Mesenchymal stem cell (in vitro differentiated cells and primary cell): ENCODE results near the gene KXD1.
A peak's percentile ranks its signal among the peaks of the same experiment; 100 is the strongest.
"Not testable (repeated sequence)": the region's sequence is repeated elsewhere in the genome, so short reads cannot be mapped to it uniquely, and the experiment has no call there.

Experiments
- DNase-seq: peaks from one replicate; pipeline ENCODE4 v3.0.0-alpha.2; 2013
- H2AFZ ChIP-seq: one replicate; pipeline ENCODE4 v1.6.1; 2013; ENCODE audit warnings: low read depth, mild to moderate bottlenecking, control low read depth, inconsistent platforms, low read length, moderate library complexity
- H2AK5ac ChIP-seq: 2 replicates; pipeline ENCODE4 v1.6.1; 2013; ENCODE audit warnings: low read length, moderate library complexity, mild to moderate bottlenecking, inconsistent platforms; ENCODE audit not compliant: severe bottlenecking
- H2BK120ac ChIP-seq: one replicate; pipeline ENCODE4 v1.6.1; 2013; ENCODE audit warnings: low read depth, mild to moderate bottlenecking, inconsistent platforms, low read length, moderate library complexity
- H2BK12ac ChIP-seq, 2 experiments: one replicate each; pipeline ENCODE4 v1.6.1; 2013; ENCODE audit warnings: inconsistent platforms in 2 of 2, low read length in 2 of 2, mild to moderate bottlenecking in 2 of 2, moderate library complexity in 2 of 2, control low read depth in 1 of 2
- H2BK15ac ChIP-seq: one replicate; pipeline ENCODE4 v1.6.1; 2013; ENCODE audit warnings: mild to moderate bottlenecking, low read depth, inconsistent platforms; ENCODE audit not compliant: poor library complexity, severe bottlenecking
- H2BK5ac ChIP-seq: 2 replicates; pipeline ENCODE4 v1.6.1; 2013; ENCODE audit warnings: low read depth, mild to moderate bottlenecking, low read length, control low read depth, inconsistent platforms; ENCODE audit not compliant: poor library complexity, severe bottlenecking
- H3K14ac ChIP-seq, 2 experiments: one replicate each; pipeline ENCODE4 v1.6.1; 2013; ENCODE audit warnings: inconsistent platforms in 2 of 2, low read length in 2 of 2, control low read depth in 1 of 2, mild to moderate bottlenecking in 1 of 2, moderate library complexity in 1 of 2
- H3K18ac ChIP-seq, 2 experiments: one replicate each; pipeline ENCODE4 v1.6.1; 2013; ENCODE audit warnings: inconsistent platforms in 2 of 2, low read length in 2 of 2, control low read depth in 1 of 2, low read depth in 1 of 2, mild to moderate bottlenecking in 1 of 2
- H3K23ac ChIP-seq, 2 experiments: one replicate each; pipeline ENCODE4 v1.6.1; 2013; ENCODE audit warnings: inconsistent platforms in 2 of 2, low read length in 2 of 2, mild to moderate bottlenecking in 2 of 2, moderate library complexity in 2 of 2, control low read depth in 1 of 2
- H3K27ac ChIP-seq: 2 replicates; pipeline ENCODE4 v1.5.1; 2013; ENCODE audit warnings: mild to moderate bottlenecking, moderate library complexity, low read length, control low read depth, inconsistent platforms; ENCODE audit not compliant: poor library complexity, severe bottlenecking
- H3K27me3 ChIP-seq, 2 experiments: 2 replicates each; pipeline versions ENCODE4 v1.6.1 to v1.7.0; 2013; ENCODE audit warnings: low read length in 2 of 2, mild to moderate bottlenecking in 2 of 2, moderate library complexity in 2 of 2, control low read depth in 1 of 2, inconsistent platforms in 1 of 2; ENCODE audit not compliant: control insufficient read depth in 1 of 2, insufficient read depth in 1 of 2
- H3K36me3 ChIP-seq, 2 experiments: 2 replicates each; pipeline versions ENCODE4 v1.6.1 to v1.7.0; 2013; ENCODE audit warnings: low read length in 2 of 2, control low read depth in 1 of 2, inconsistent platforms in 1 of 2, low read depth in 1 of 2, mild to moderate bottlenecking in 1 of 2; ENCODE audit not compliant: insufficient read depth in 2 of 2, control insufficient read depth in 1 of 2
- H3K4ac ChIP-seq, 2 experiments: one replicate each; pipeline ENCODE4 v1.6.1; 2013; ENCODE audit warnings: inconsistent platforms in 2 of 2, low read length in 2 of 2, mild to moderate bottlenecking in 2 of 2, moderate library complexity in 2 of 2, control low read depth in 1 of 2, low read depth in 1 of 2
- H3K4me1 ChIP-seq: 2 replicates; pipeline ENCODE4 v1.6.1; 2013; ENCODE audit warnings: low read depth, low read length, control low read depth; ENCODE audit not compliant: control insufficient read depth, insufficient read depth
- H3K4me2 ChIP-seq: 2 replicates; pipeline ENCODE4 v1.6.1; 2013; ENCODE audit warnings: low read length, mild to moderate bottlenecking, inconsistent platforms; ENCODE audit not compliant: poor library complexity, severe bottlenecking
- H3K4me3 ChIP-seq, 2 experiments: 2 replicates each; pipeline versions ENCODE4 v1.5.1 to v1.7.0; 2013; ENCODE audit warnings: low read length in 2 of 2, mild to moderate bottlenecking in 2 of 2, control low read depth in 1 of 2, low read depth in 1 of 2; ENCODE audit not compliant: insufficient read depth in 1 of 2
- H3K79me1 ChIP-seq: replicated peaks from 2 replicates; pipeline ENCODE4 v1.6.1; 2013; ENCODE audit warnings: mild to moderate bottlenecking, control low read depth, low read length, inconsistent platforms; ENCODE audit not compliant: poor library complexity, severe bottlenecking
- H3K9ac ChIP-seq: 2 replicates; pipeline ENCODE4 v1.7.0; 2013; ENCODE audit warnings: mild to moderate bottlenecking, low read length, moderate library complexity
- H3K9me3 ChIP-seq: 2 replicates; pipeline ENCODE4 v1.7.0; 2013; ENCODE audit warnings: mild to moderate bottlenecking, low read length; ENCODE audit not compliant: control insufficient read depth
- H4K8ac ChIP-seq: one replicate; pipeline ENCODE4 v1.6.1; 2013; ENCODE audit warnings: inconsistent platforms, mild to moderate bottlenecking, low read length, moderate library complexity
- H4K91ac ChIP-seq: one replicate; pipeline ENCODE4 v1.6.1; 2013; ENCODE audit warnings: mild to moderate bottlenecking, low read length, inconsistent platforms
- WGBS: methylation state at CpG from one replicate; pipeline ENCODE4 v1.1.7; 2013; ENCODE audit warnings: mixed read lengths; 5-methylcytosine and 5-hydroxymethylcytosine counted together

KXD1 gene

GRCh38 chr19:18522124-18522861 lies 35.4 kb upstream of the KXD1 start:
- Histone ChIP-seq H3K4me1 (peaks cover 8% of the 10 kb centered on the region), H3K9me3 (no peaks in the 10 kb centered on the region), H2BK5ac (no peak overlapping the region), H2BK12ac (no peak overlapping the region), H4K91ac (no peak overlapping the region), H3K14ac (no peak overlapping the region), H2BK120ac (peak overlapping the region; percentile 8), H3K23ac (no peak overlapping the region), H3K9ac (peak overlapping the region; percentile 100), H3K4me2 (peak overlapping the region; percentile 42), H4K8ac (peak overlapping the region; percentile 37), H3K18ac (peak overlapping the region in 1 of 2 experiments; percentile 70), H3K4me3 (peak overlapping the region; percentile 99 to 100), H2BK15ac (no peak overlapping the region), H3K79me1 (no peaks in the 10 kb centered on the region), H3K36me3 (no peaks in the 10 kb centered on the region), H2AK5ac (no peak overlapping the region), H3K27me3 (no peaks in the 10 kb centered on the region), H2AFZ (no peak overlapping the region), H3K4ac (peak overlapping the region in 1 of 2 experiments; percentile 57), H3K27ac (peak overlapping the region; percentile 43)
- DNase-seq, result peak; percentile 100
- 1% methylated on average over 50 of the region's 51 CpGs for WGBS

DNA sequence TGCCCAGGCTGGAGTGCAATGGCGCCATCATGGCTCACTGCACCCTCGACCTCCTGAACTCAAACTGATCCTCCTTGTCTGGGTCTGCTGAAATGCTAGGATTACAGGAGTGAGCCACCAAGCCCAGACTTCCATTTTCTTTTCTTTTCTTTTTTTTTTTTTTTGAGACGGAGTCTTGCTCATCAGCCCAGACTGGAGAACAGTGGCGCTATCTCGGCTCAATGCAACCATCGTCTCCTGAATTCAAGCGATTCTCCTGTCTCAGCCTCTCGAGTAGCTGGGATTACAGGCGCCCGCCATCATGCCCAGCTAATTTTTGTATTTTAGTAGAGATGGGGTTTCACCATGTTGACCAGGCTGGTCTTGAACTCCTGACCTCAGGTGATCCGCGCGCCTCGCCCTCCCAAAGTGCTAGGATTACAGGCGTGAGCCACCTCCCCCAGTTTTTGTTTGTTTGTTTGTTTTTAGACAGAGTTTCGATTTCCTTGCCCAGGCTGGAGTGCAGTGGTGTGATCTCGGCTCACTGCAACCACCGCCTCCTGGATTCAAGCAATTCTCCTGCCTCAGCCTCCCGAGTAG lies 34.7 kb upstream of the KXD1 start:
- not testable (repeated sequence) for DNase-seq, H3K9me3 ChIP-seq, H3K14ac ChIP-seq, H3K4me1 ChIP-seq, H3K27ac ChIP-seq, H2BK15ac ChIP-seq, H3K36me3 ChIP-seq, H2BK12ac ChIP-seq, H3K79me1 ChIP-seq, H3K23ac ChIP-seq, H4K91ac ChIP-seq, H2AFZ ChIP-seq, H3K27me3 ChIP-seq, H2BK5ac ChIP-seq, H2AK5ac ChIP-seq
- Histone ChIP-seq H3K4ac (peak overlapping the region in 1 of 2 experiments; percentile 57), H4K8ac (peak overlapping the region; percentile 37), H3K9ac (peak overlapping the region; percentile 76), H3K4me3 (peak overlapping the region in 1 of 2 experiments; percentile 56), H2BK120ac (peak overlapping the region; percentile 8), H3K18ac (peak overlapping the region in 1 of 2 experiments; percentile 70), H3K4me2 (peak overlapping the region; percentile 42)
- WGBS, result 84% methylated on average over 19 of the region's 19 CpGs

DNA sequence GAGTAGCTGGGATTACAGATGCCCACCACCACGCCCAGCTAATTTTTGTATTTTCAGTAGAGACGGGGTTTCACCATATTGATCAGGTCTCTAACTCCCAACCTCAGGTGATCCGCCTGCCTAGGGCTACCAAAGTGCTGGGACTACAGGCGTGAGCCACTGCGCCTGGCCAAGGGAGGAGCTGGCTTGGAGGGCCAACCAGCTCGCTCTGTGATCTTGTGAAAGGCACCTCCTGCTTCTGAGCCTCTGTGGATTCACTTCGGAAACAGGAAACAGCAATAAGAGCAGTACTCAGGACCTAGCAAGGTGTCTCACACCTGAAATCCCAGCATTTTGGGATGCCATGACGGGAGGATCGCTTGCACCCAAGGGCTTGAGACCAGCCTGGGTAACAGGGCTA lies 33.8 kb upstream of the KXD1 start:
- no peak overlapping the region for H3K14ac ChIP-seq
- H2BK120ac ChIP-seq, result no peak overlapping the region
- no peak overlapping the region for H3K9ac ChIP-seq
- H3K36me3 ChIP-seq, result no peaks in the 10 kb centered on the region
- H2BK5ac ChIP-seq, result no peak overlapping the region
- H3K27me3 ChIP-seq, result no peaks in the 10 kb centered on the region
- H3K18ac ChIP-seq, result no peak overlapping the region
- no peak overlapping the region for H3K4me3 ChIP-seq
- H3K27ac ChIP-seq, result no peak overlapping the region
- H2BK12ac ChIP-seq, result no peak overlapping the region
- H2BK15ac ChIP-seq, result no peak overlapping the region
- no peak overlapping the region for H2AK5ac ChIP-seq
- H3K4ac ChIP-seq, result no peak overlapping the region
- DNase-seq, result no peak
- no peak overlapping the region for H4K8ac ChIP-seq
- no peaks in the 10 kb centered on the region for H3K79me1 ChIP-seq
- 85% methylated on average over 9 of the region's 9 CpGs for WGBS
- H3K4me1 ChIP-seq, result peaks cover 10% of the 10 kb centered on the region
- no peak overlapping the region for H2AFZ ChIP-seq
- H3K23ac ChIP-seq, result no peak overlapping the region
- no peaks in the 10 kb centered on the region for H3K9me3 ChIP-seq
- no peak overlapping the region for H3K4me2 ChIP-seq
- no peak overlapping the region for H4K91ac ChIP-seq

DNA sequence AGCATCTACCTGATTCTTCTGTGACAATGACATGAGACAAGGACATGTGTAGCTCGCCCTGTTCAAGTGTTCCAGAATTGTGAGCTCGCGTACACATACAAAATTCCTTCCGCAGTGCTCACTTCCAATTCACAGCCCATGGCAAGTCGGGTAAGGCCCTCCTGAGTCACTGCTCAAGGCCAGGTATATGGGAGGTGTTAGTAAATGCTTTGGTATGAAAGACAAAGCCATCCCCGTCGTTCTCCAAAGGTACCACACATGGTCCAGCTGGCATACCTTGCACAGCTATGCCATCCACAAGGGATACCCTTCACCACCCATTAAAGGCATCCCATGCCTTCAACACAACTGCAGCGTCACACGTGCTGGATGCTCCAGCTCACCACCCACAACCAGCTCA lies 31.4 kb upstream of the KXD1 start:
- 96% methylated on average over 8 of the region's 9 CpGs for WGBS

More for the DNA sequence above, 31.4 kb upstream of the KXD1 start:
- Histone ChIP-seq H3K36me3 (peaks cover 2 to 11% of the 10 kb centered on the region in 2 experiments), H2BK120ac (no peak overlapping the region), H3K18ac (no peak overlapping the region), H2AFZ (no peak overlapping the region), H2AK5ac (no peak overlapping the region), H2BK15ac (no peak overlapping the region), H3K4me1 (peaks cover 11% of the 10 kb centered on the region), H3K9ac (no peak overlapping the region), H3K27me3 (no peaks in the 10 kb centered on the region), H3K79me1 (peaks cover under 1% of the 10 kb centered on the region), H3K4me3 (no peak overlapping the region), H3K14ac (no peak overlapping the region), H4K8ac (no peak overlapping the region), H4K91ac (no peak overlapping the region), H3K4ac (no peak overlapping the region), H2BK5ac (no peak overlapping the region), H3K23ac (no peak overlapping the region), H3K27ac (no peak overlapping the region), H3K9me3 (no peaks in the 10 kb centered on the region), H3K4me2 (no peak overlapping the region), H2BK12ac (no peak overlapping the region)
- no peak for DNase-seq
